H1 (cell line): ENCODE results near the gene KIAA1755. TPM values are rescaled to one million over a fixed set of nuclear protein-coding genes. Genes with fewer than 3 reads are reported as not detected.

ENCODE experiments used
- CTCF ChIA-PET: fragments of 300-600 bp; sonication (Branson Sonifier 250); formaldehyde crosslinking; loops from one replicate; lab custom pipeline; 2021; ENCODE audit not compliant: partially characterized antibody; lab: Charles Lee
- POLR2A ChIA-PET: fragments of 300-600 bp; sonication (Branson Sonifier 250); formaldehyde crosslinking; loops from one replicate; lab custom pipeline; 2021; ENCODE audit warnings: inconsistent platforms; ENCODE audit not compliant: partially characterized antibody; lab: Charles Lee
- DNase-seq, 2 experiments: peaks; one replicate each; pipeline versions ENCODE4 v3.0.0 to v3.0.0-alpha.2; 2010 to 2022; ENCODE audit warnings: low spot score in 2 of 2, low read depth in 1 of 2, mixed read lengths in 1 of 2
- FAIRE-seq: peaks from 2 replicates; lab custom pipeline; 2011; peaks lifted over from hg19 to GRCh38; lab: Jason Lieb, UNC
- H2AFZ ChIP-seq: 2 replicates; pipeline ENCODE4 v1.8.1; 2012; ENCODE audit warnings: low read length, inconsistent platforms
- H2AK5ac ChIP-seq: 2 replicates; pipeline ENCODE4 v1.6.1; 2013; ENCODE audit warnings: low read depth, low read length
- H2BK120ac ChIP-seq: replicated peaks from 2 replicates; pipeline ENCODE3; 2013; ENCODE audit warnings: low read depth, low read length, inconsistent platforms
- H2BK12ac ChIP-seq: 2 replicates; pipeline ENCODE4 v1.6.1; 2013; ENCODE audit warnings: low read depth, low read length
- H2BK15ac ChIP-seq: 2 replicates; pipeline ENCODE4 v1.6.1; 2013; ENCODE audit warnings: low read length
- H2BK20ac ChIP-seq: 2 replicates; pipeline ENCODE4 v1.6.1; 2013; ENCODE audit warnings: low read length
- H2BK5ac ChIP-seq: 2 replicates; pipeline ENCODE4 v1.6.1; 2013; ENCODE audit warnings: low read depth, low read length
- H3K14ac ChIP-seq: 2 replicates; pipeline ENCODE4 v1.6.1; 2013; ENCODE audit warnings: inconsistent platforms; ENCODE audit not compliant: insufficient read length
- H3K18ac ChIP-seq: 2 replicates; pipeline ENCODE4 v1.6.1; 2013; ENCODE audit warnings: low read length; ENCODE audit errors: extremely low read depth
- H3K23ac ChIP-seq: 2 replicates; pipeline ENCODE4 v1.6.1; 2013; ENCODE audit warnings: inconsistent platforms; ENCODE audit not compliant: insufficient read length
- H3K23me2 ChIP-seq: 2 replicates; pipeline ENCODE4 v1.6.1; 2013; ENCODE audit warnings: low read depth, low read length
- H3K27ac ChIP-seq: 2 replicates; pipeline ENCODE4 v1.6.1; 2011; ENCODE audit warnings: low read depth, low read length, inconsistent platforms
- H3K27me3 ChIP-seq, 4 experiments: replicated peaks in 1 of 4; 1 replicate in 1 of 4; 2 replicates in 3 of 4; pipeline versions ENCODE4 v1.6.1 to v1.8.1; 2011 to 2013; ENCODE audit warnings: low read length in 3 of 4, mild to moderate bottlenecking in 3 of 4, inconsistent platforms in 2 of 4, mixed read lengths in 2 of 4, moderate library complexity in 1 of 4; ENCODE audit not compliant: control insufficient read depth in 3 of 4, insufficient read depth in 3 of 4; ENCODE audit errors: extremely low read depth in 1 of 4
- H3K36me3 ChIP-seq, 4 experiments: 2 replicates each; pipeline versions ENCODE4 v1.6.1 to v1.8.1; 2011 to 2013; ENCODE audit warnings: mild to moderate bottlenecking in 4 of 4, low read length in 3 of 4, moderate library complexity in 2 of 4, control low read depth in 1 of 4, inconsistent platforms in 1 of 4; ENCODE audit not compliant: insufficient read depth in 4 of 4, control insufficient read depth in 2 of 4
- H3K4ac ChIP-seq: replicated peaks from 2 replicates; pipeline ENCODE3; 2013; ENCODE audit warnings: low read length, low read depth, mixed read lengths, inconsistent platforms; ENCODE audit not compliant: insufficient read length
- H3K4me1 ChIP-seq, 4 experiments: replicated peaks in 1 of 4; 1 replicate in 1 of 4; 2 replicates in 3 of 4; pipeline versions ENCODE4 v1.6.1 to v1.8.1; 2011 to 2013; ENCODE audit warnings: low read length in 3 of 4, inconsistent platforms in 2 of 4, mixed read lengths in 1 of 4; ENCODE audit not compliant: insufficient read depth in 4 of 4, control insufficient read depth in 3 of 4
- H3K4me2 ChIP-seq, 2 experiments: 2 replicates each; pipeline versions ENCODE4 v1.6.1 to v1.8.1; 2011 to 2013; ENCODE audit warnings: low read depth in 2 of 2, low read length in 2 of 2, control low read depth in 1 of 2, inconsistent platforms in 1 of 2, mild to moderate bottlenecking in 1 of 2; ENCODE audit not compliant: insufficient read depth in 1 of 2
- H3K4me3 ChIP-seq, 4 experiments: fragments of 200-600, 300-600 bp in 1 of 4; sonication (generic), shearing (Covaris generic), sonication (Bioruptor Twin) in 1 of 4; 2 replicates each; pipeline versions ENCODE4 v1.5.1 to v1.8.1; 2011 to 2016; ENCODE audit warnings: low read length in 4 of 4, low read depth in 3 of 4, control low read depth in 2 of 4, inconsistent platforms in 2 of 4, mild to moderate bottlenecking in 2 of 4, mixed read lengths in 1 of 4, moderate library complexity in 1 of 4; ENCODE audit not compliant: insufficient read depth in 2 of 4; ENCODE audit errors: extremely low read depth in 1 of 4
- H3K56ac ChIP-seq: replicated peaks from 2 replicates; pipeline ENCODE3; 2013; ENCODE audit warnings: low read depth, mild to moderate bottlenecking, mixed read lengths, low read length, inconsistent platforms; ENCODE audit not compliant: insufficient read length
- H3K79me1 ChIP-seq: 2 replicates; pipeline ENCODE4 v1.6.1; 2013; ENCODE audit warnings: low read depth, low read length, control low read depth
- H3K79me2 ChIP-seq, 2 experiments: 2 replicates each; pipeline versions ENCODE4 v1.6.1 to v1.8.1; 2012 to 2013; ENCODE audit warnings: low read length in 2 of 2, mild to moderate bottlenecking in 2 of 2, inconsistent platforms in 1 of 2; ENCODE audit not compliant: insufficient read depth in 2 of 2, control insufficient read depth in 1 of 2
- H3K9ac ChIP-seq, 4 experiments: replicated peaks in 1 of 4; 1 replicate in 1 of 4; 2 replicates in 3 of 4; pipeline versions ENCODE4 v1.6.1 to v1.8.1; 2011 to 2013; ENCODE audit warnings: low read depth in 3 of 4, low read length in 3 of 4, control low read depth in 2 of 4, mild to moderate bottlenecking in 2 of 4, moderate library complexity in 2 of 4, inconsistent platforms in 1 of 4; ENCODE audit errors: extremely low read depth in 1 of 4
- H3K9me3 ChIP-seq, 2 experiments: 2 replicates each; pipeline versions ENCODE4 v1.6.1 to v1.8.1; 2012 to 2013; ENCODE audit warnings: mild to moderate bottlenecking in 2 of 2, moderate library complexity in 2 of 2, control low read depth in 1 of 2, inconsistent platforms in 1 of 2, low read depth in 1 of 2, low read length in 1 of 2, mixed read lengths in 1 of 2; ENCODE audit not compliant: insufficient read depth in 2 of 2
- H4K20me1 ChIP-seq, 2 experiments: replicated peaks in 1 of 2; 2 replicates each; pipeline versions ENCODE3 to v1.8.1; 2011 to 2013; ENCODE audit warnings: inconsistent platforms in 2 of 2, low read length in 2 of 2, mild to moderate bottlenecking in 1 of 2; ENCODE audit not compliant: insufficient read depth in 2 of 2, control insufficient read depth in 1 of 2
- H4K5ac ChIP-seq: 2 replicates; pipeline ENCODE4 v1.6.1; 2013; ENCODE audit warnings: low read length, low read depth, mixed read lengths, inconsistent platforms; ENCODE audit not compliant: insufficient read length
- H4K8ac ChIP-seq: 2 replicates; pipeline ENCODE4 v1.8.0; 2013; ENCODE audit warnings: mild to moderate bottlenecking, moderate library complexity, low read length, inconsistent platforms; ENCODE audit not compliant: insufficient read depth; ENCODE audit errors: extremely low read depth
- H4K91ac ChIP-seq: replicated peaks from 2 replicates; pipeline ENCODE3; 2013; ENCODE audit warnings: low read length, mixed read lengths, inconsistent platforms; ENCODE audit not compliant: insufficient read length
- BRCA1 ChIP-seq: IDR thresholded peaks from 2 replicates; pipeline ENCODE4 v1.6.1; 2012; ENCODE audit warnings: low read depth, low read length, improper control_type of control experiment
- CBX8 ChIP-seq: fragments of 300-800, 300-1000 bp; sonication (generic); IDR thresholded peaks from 2 replicates; pipeline ENCODE4 v1.7.1; 2016; ENCODE audit warnings: low read depth, low read length, borderline replicate concordance
- CTBP2 ChIP-seq: IDR thresholded peaks from 2 replicates; pipeline ENCODE4 v1.7.0; 2011; ENCODE audit warnings: borderline replicate concordance, mild to moderate bottlenecking, moderate library complexity, mixed read lengths, low read length; ENCODE audit not compliant: insufficient read depth, insufficient read length
- EGR1 ChIP-seq: IDR thresholded peaks from 2 replicates; pipeline ENCODE4 v1.6.1; 2011; ENCODE audit warnings: low read depth, low read length, borderline replicate concordance
- FOSL1 ChIP-seq: IDR thresholded peaks from 2 replicates; pipeline ENCODE4 v1.6.1; 2011; ENCODE audit warnings: mild to moderate bottlenecking, low read depth, low read length, moderate library complexity; ENCODE audit not compliant: insufficient read depth
- GTF2F1 ChIP-seq: IDR thresholded peaks from 2 replicates; pipeline ENCODE4 v1.6.1; 2012; ENCODE audit warnings: low read depth, low read length, improper control_type of control experiment, borderline replicate concordance
- HDAC2 ChIP-seq, 2 experiments: fragments of 300-600 bp in 1 of 2; sonication (generic) in 1 of 2; IDR thresholded peaks; 2 replicates each; pipeline ENCODE4 v1.6.1; 2011 to 2012; ENCODE audit warnings: low read depth in 2 of 2, low read length in 2 of 2, mild to moderate bottlenecking in 2 of 2, moderate library complexity in 2 of 2, borderline replicate concordance in 1 of 2, inconsistent platforms in 1 of 2
- NANOG ChIP-seq: IDR thresholded peaks from 2 replicates; pipeline ENCODE4 v1.6.1; 2011; ENCODE audit warnings: low read length, low read depth, mild to moderate bottlenecking, inconsistent platforms; ENCODE audit not compliant: insufficient read depth, poor library complexity, severe bottlenecking
- NRF1 ChIP-seq: IDR thresholded peaks from 2 replicates; pipeline ENCODE4 v1.6.1; 2011; ENCODE audit warnings: mild to moderate bottlenecking, low read depth, low read length, improper control_type of control experiment
- POLR2AphosphoS5 ChIP-seq: IDR thresholded peaks from 2 replicates; pipeline ENCODE4 v1.6.1; 2011; ENCODE audit warnings: low read depth, low read length
- SP4 ChIP-seq: IDR thresholded peaks from 2 replicates; pipeline ENCODE4 v1.6.1; 2012; ENCODE audit warnings: low read length, inconsistent platforms
- TCF12 ChIP-seq: IDR thresholded peaks from 2 replicates; pipeline ENCODE4 v1.6.1; 2011; ENCODE audit warnings: low read depth, mild to moderate bottlenecking, low read length
- TEAD4 ChIP-seq: IDR thresholded peaks from 2 replicates; pipeline ENCODE4 v1.6.1; 2012; ENCODE audit warnings: low read depth, low read length, inconsistent platforms, mixed read lengths
- WGBS, 2 experiments: shearing (Covaris generic) in 1 of 2; methylation state at CpG; one replicate each; pipeline versions ENCODE4 v1.1.6 to v1.1.7; 2013 to 2015; ENCODE audit warnings: low lambda C conversion rate in 2 of 2, mixed read lengths in 2 of 2, inconsistent platforms in 1 of 2, low coverage in 1 of 2, missing lambda C conversion rate in 1 of 2; ENCODE audit not compliant: insufficient replicate concordance in 2 of 2, insufficient coverage in 1 of 2, insufficient read length in 1 of 2; ENCODE audit errors: extremely low coverage in 1 of 2, missing lambda C conversion rate in 1 of 2; 5-methylcytosine and 5-hydroxymethylcytosine counted together
- polyA plus RNA-seq, 7 experiments: library from polyadenylated mRNA; depleted of rRNA in 3 of 7; stranded (reverse) in 5 of 7; unstranded in 2 of 7; fragments of >200 nt in 5 of 7; fragments of 200-250 nt in 2 of 7; gene quantifications; 1 replicate in 5 of 7; 2 replicates in 1 of 7; 4 replicates in 1 of 7; pipeline versions ENCODE4 v1.2.1 to v1.2.3, GENCODE V29; 2011 to 2013; ENCODE audit warnings: missing spikeins in 2 of 7, mixed read lengths in 2 of 7
- total RNA-seq: library from RNA; stranded (reverse); fragmentation: NEBNext Ultra II Directional; extraction: Animal tissue kit (Norgen Biotek cat#: 25700); gene quantifications from 2 replicates; pipeline ENCODE4 v1.2.1, GENCODE V29; 2021

The KIAA1755 gene
- total and polyA plus RNA-seq, 2 of the 8 experiments (the other 6 are each of a cell fraction or from before 2014, with no cell fraction given): 0.23 TPM; not detected in 1

GRCh38 chr20:38272398-38272797 lies 11.9 kb upstream of the KIAA1755 start:
- Histone ChIP-seq H3K9me3 (peaks cover 0 to 3% of the 10 kb centered on the region in 2 experiments; a peak in 1 of 4 replicates), H2BK5ac (no peak overlapping the region), H2BK20ac (no peak overlapping the region), H3K27ac (no peak overlapping the region), H3K4me2 (no peak overlapping the region), H4K5ac (no peak overlapping the region), H2BK12ac (no peak overlapping the region), H3K27me3 (no peaks in the 10 kb centered on the region), H2AK5ac (no peak overlapping the region), H2AFZ (no peak overlapping the region), H3K18ac (no peak overlapping the region), H3K14ac (no peak overlapping the region), H3K79me2 (no peaks in the 10 kb centered on the region), H3K4ac (no peak overlapping the region), H4K8ac (no peak overlapping the region), H3K36me3 (no peaks in the 10 kb centered on the region), H3K4me1 (no peaks in the 10 kb centered on the region), H3K56ac (no peak overlapping the region), H4K20me1 (no peaks in the 10 kb centered on the region), H3K79me1 (no peaks in the 10 kb centered on the region), H4K91ac (no peak overlapping the region), H2BK15ac (no peak overlapping the region), H3K4me3 (no peak overlapping the region), H3K9ac (no peak overlapping the region), H3K23me2 (no peaks in the 10 kb centered on the region), H2BK120ac (no peak overlapping the region), H3K23ac (no peak overlapping the region)
- POLR2A ChIA-PET: no interaction called here
- WGBS, 2 experiments: 72% methylated on average over 2 of the region's 2 CpGs; no CpG with 5 or more reads in 1 of the 2 experiments
- CTCF ChIA-PET: interaction anchor here (0.9 to 1.8 kb wide), 6 partner anchors 9 to 54 kb away, joined by 3 to 6 read pairs (median 4); no protein-coding TSS in a partner anchor
- FAIRE-seq (no peak), DNase-seq (no peak)
- TF ChIP-seq CBX8 (no peak), NANOG (no peak), BRCA1 (no peak), TEAD4 (no peak), GTF2F1 (no peak), HDAC2 (IDR thresholded peaks at IDR 0.05; ENCODE audit: borderline replicate concordance in 1 of 2, low read depth in 2 of 2, low read length in 2 of 2) (no peak), SP4 (no peak), POLR2AphosphoS5 (no peak), CTBP2 (no peak), FOSL1 (no peak), TCF12 (no peak), NRF1 (no peak), EGR1 (no peak)
